Stimulated activated naive B cell treated with anti-CD40 and anti-IgM and Interleukin-4, amounts not matched to agents 10 μg/mL and 1 μg/mL and 100 μg/mL, for 72 hours (primary cell): ENCODE results near the gene TNKS1BP1.
A peak's percentile ranks its signal among the peaks of the same experiment; 100 is the strongest.
"Not testable (repeated sequence)": the region's sequence is repeated elsewhere in the genome, so short reads cannot be mapped to it uniquely, and the experiment has no call there.

Experiments used
- ATAC-seq, 2 donors: fragments of 150-1000 bp; cut with Tn5 transposase; replicated peaks; 2 replicates each; pipeline ENCODE4 v1.10.0; 2021; ENCODE audit warnings: moderate library complexity in 1 of 2
- DNase-seq: peaks from one replicate; pipeline ENCODE4 v3.0.0; 2021
- H3K27ac Mint-ChIP-seq: one replicate; pipeline ENCODE4 v1.8.0; 2022; ENCODE audit warnings: mild to moderate bottlenecking, mixed read lengths
- H3K27me3 Mint-ChIP-seq, 2 donors: one replicate each; pipeline ENCODE4 v1.8.0; 2022; ENCODE audit warnings: mixed read lengths in 2 of 2
- H3K36me3 Mint-ChIP-seq, 2 donors: one replicate each; pipeline ENCODE4 v1.8.0; 2022; ENCODE audit warnings: mixed read lengths in 2 of 2, mild to moderate bottlenecking in 1 of 2
- H3K4me1 Mint-ChIP-seq, 2 donors: one replicate each; pipeline ENCODE4 v1.8.0; 2022; ENCODE audit warnings: mixed read lengths in 2 of 2, mild to moderate bottlenecking in 1 of 2
- H3K4me3 Mint-ChIP-seq, 2 donors: one replicate each; pipeline ENCODE4 v1.8.0; 2022; ENCODE audit warnings: mild to moderate bottlenecking in 2 of 2, mixed read lengths in 2 of 2, moderate library complexity in 1 of 2
- H3K9me3 Mint-ChIP-seq, 2 donors: one replicate each; pipeline ENCODE4 v1.8.0; 2022; ENCODE audit warnings: mixed read lengths in 2 of 2, mild to moderate bottlenecking in 1 of 2

TNKS1BP1 gene

DNA sequence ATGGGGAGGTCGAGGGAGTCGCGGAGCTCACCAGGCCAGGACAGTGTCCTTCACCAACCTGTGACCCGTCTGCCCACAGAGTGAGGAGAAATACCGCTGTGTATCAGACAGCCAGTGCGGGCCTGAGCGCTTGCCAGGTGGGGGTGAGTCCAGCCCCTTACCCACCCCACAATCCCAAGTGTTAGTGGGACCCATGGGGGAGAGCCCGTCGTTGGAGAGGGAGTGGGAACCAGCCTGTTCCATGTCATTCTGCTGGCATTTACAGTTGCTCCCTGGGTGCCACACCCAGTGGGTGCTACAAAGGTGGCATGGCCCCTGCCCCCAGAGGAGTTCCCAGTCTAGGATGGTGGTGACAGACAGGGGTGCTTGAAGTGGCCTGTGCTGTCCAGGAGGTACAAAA is 22.6 kb upstream of the TNKS1BP1 start:
- H3K27ac Mint-ChIP-seq: peak overlapping the region; percentile 65
- peaks cover 3 to 5% of the 10 kb centered on the region in 2 donors for H3K36me3 Mint-ChIP-seq
- ATAC-seq: no peak
- H3K9me3 Mint-ChIP-seq: peaks cover 4 to 5% of the 10 kb centered on the region in 2 donors
- no peak for DNase-seq
- H3K27me3 Mint-ChIP-seq: peaks cover 0 to 22% of the 10 kb centered on the region in 2 donors
- H3K4me1 Mint-ChIP-seq: peaks cover 13 to 19% of the 10 kb centered on the region in 2 donors
- no peak overlapping the region for H3K4me3 Mint-ChIP-seq

DNA sequence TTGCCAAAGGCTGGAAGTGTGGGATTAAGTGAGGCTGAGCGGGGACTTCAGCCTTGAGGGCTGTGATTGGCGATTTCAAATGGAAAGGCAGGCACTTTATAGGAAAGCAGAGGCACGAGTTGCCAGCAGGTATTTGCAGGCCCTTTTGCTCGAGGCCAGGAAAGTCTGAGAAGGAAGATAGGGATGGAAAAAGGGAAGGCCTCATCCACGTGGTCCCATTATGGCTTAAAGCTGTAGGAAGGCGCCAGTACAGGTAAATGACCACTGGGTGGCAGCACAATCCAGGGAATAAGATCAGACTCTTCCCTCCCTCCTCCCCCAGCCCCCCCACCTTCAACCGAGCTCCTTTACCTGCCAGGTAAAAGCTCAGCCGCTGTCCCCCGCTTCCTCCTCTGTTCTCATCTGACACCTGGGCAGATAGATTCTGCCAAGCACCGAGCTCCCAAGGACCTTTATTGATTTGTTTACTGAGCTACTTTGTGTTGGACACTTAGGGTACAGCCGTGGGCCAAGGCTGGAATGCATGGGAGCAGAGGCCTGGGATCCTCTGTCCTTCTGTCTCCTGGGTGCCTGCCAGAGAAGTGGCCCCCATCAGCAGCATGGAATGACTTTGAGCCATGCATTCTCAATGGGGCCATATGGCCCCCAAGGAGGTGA is 20.9 kb upstream of the TNKS1BP1 start:
- Mint-ChIP-seq H3K9me3 (no peaks in the 10 kb centered on the region), H3K4me3 (no peak overlapping the region), H3K27me3 (peaks cover 0 to 20% of the 10 kb centered on the region in 2 donors), H3K4me1 (peaks cover 13 to 19% of the 10 kb centered on the region in 2 donors), H3K36me3 (no peaks in the 10 kb centered on the region), H3K27ac (no peak overlapping the region)
- peak; percentile 35 for DNase-seq
- peak; percentile 78 to 83 for ATAC-seq

DNA sequence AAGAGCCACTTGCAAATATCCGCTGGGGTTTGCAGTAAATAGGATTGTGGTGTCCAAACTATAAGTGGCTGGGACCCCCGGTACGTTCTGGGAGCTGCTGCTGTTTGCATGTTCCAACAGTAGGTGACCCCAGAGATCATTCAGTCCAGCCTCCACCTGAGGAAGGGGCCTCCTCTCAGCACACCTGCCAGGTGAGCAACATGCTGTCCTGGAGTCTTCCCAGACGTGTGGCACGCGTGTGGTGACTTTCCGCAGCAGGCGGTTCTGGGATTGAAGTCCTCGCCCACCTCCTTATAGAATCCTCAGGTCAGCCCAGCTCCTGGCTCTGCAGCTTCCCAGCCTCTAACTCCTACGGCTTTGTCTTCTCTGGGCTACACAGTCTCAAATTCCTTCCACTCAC is 20.1 kb upstream of the TNKS1BP1 start:
- no peaks in the 10 kb centered on the region for H3K9me3 Mint-ChIP-seq

DNA sequence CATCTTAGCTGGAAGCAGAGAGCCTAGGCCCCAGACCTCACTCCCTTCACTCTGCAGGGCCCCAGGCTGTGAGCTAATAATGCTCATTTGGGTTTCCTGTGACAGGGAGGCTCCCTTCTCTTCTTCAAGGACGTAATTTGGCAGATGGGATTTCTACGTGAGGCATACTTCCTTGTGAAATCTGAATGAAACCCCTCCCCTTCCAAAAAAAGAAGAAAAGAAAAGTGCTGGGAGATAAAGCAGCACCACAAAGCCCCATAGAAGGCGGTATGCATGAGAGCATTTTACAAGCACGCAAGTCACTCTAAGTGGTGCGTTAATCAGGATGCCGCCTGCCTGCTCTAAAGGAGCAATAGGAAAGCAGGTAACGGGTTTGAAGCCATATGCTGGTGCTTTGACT is 19.1 kb upstream of the TNKS1BP1 start:
- H3K27me3 Mint-ChIP-seq: peaks cover 0 to 20% of the 10 kb centered on the region in 2 donors
- H3K4me3 Mint-ChIP-seq: no peak overlapping the region
- no peaks in the 10 kb centered on the region for H3K9me3 Mint-ChIP-seq
- H3K4me1 Mint-ChIP-seq: peaks cover 9% of the 10 kb centered on the region in 2 donors
- DNase-seq (no peak), ATAC-seq (no peak)
- no peak overlapping the region for H3K27ac Mint-ChIP-seq
- H3K36me3 Mint-ChIP-seq: no peaks in the 10 kb centered on the region

More for the DNA sequence above, 20.1 kb upstream of the TNKS1BP1 start:
- ATAC-seq (no peak), DNase-seq (no peak)
- no peak overlapping the region for H3K4me3 Mint-ChIP-seq
- peaks cover 0 to 21% of the 10 kb centered on the region in 2 donors for H3K27me3 Mint-ChIP-seq
- no peaks in the 10 kb centered on the region for H3K36me3 Mint-ChIP-seq
- H3K4me1 Mint-ChIP-seq: peaks cover 11 to 12% of the 10 kb centered on the region in 2 donors
- H3K27ac Mint-ChIP-seq: no peak overlapping the region

DNA sequence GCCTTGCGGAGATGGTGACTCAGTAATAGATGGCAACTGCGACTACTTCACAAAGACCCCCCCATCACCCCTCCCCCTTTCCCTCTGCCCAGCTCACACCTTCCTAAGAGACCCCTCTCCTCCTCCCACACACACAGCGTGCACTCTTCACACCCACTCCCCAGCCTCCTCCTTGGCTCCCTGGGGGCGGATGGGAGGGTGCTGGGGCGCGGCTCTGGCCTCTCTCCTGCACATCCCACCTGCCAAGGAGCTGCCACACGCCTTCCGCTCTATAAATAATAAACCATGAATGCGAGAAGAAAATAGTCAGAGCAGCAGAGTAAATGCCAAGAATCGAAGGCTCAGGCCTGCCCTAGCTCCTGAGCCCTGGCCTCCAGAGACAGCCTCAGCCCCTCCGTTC is 17.9 kb upstream of the TNKS1BP1 start:
- DNase-seq: no peak
- H3K4me3 Mint-ChIP-seq: no peak overlapping the region
- H3K27me3 Mint-ChIP-seq: peaks cover 0 to 18% of the 10 kb centered on the region in 2 donors
- H3K36me3 Mint-ChIP-seq: no peaks in the 10 kb centered on the region
- H3K9me3 Mint-ChIP-seq: no peaks in the 10 kb centered on the region
- ATAC-seq: no peak
- peaks cover 8 to 9% of the 10 kb centered on the region in 2 donors for H3K4me1 Mint-ChIP-seq
- H3K27ac Mint-ChIP-seq: no peak overlapping the region

DNA sequence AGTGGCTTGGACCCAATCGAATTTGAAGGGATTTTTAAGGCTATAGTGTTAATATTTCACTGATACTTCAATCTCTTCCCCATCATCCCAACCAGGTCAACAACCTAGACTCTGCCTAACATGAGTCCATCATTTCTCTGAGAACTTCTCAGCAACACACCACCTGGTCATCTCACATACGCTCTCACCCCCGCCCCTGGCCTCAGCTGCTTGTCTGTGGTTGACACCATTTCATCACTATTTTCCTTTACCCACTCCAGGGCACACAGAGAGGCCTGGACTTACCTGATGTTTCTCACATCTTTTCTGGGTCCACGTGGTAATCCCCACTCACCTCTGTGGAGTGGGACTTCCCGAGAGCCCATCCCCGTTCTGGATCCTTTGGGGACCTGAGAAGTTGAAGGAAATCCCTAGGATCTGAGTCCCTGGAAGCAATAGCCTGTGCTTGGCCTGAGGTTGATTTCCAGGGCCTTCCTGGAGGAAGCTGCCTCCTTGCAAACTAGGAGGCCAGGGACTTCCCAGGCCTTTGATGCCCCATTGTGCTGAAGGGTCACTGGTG is 16.6 kb upstream of the TNKS1BP1 start:
- DNase-seq (no peak), ATAC-seq (no peak)
- peaks cover 0 to 15% of the 10 kb centered on the region in 2 donors for H3K27me3 Mint-ChIP-seq
- no peak overlapping the region for H3K4me3 Mint-ChIP-seq
- H3K9me3 Mint-ChIP-seq: no peaks in the 10 kb centered on the region
- no peak overlapping the region for H3K27ac Mint-ChIP-seq
- peaks cover 8 to 12% of the 10 kb centered on the region in 2 donors for H3K4me1 Mint-ChIP-seq
- H3K36me3 Mint-ChIP-seq: no peaks in the 10 kb centered on the region

DNA sequence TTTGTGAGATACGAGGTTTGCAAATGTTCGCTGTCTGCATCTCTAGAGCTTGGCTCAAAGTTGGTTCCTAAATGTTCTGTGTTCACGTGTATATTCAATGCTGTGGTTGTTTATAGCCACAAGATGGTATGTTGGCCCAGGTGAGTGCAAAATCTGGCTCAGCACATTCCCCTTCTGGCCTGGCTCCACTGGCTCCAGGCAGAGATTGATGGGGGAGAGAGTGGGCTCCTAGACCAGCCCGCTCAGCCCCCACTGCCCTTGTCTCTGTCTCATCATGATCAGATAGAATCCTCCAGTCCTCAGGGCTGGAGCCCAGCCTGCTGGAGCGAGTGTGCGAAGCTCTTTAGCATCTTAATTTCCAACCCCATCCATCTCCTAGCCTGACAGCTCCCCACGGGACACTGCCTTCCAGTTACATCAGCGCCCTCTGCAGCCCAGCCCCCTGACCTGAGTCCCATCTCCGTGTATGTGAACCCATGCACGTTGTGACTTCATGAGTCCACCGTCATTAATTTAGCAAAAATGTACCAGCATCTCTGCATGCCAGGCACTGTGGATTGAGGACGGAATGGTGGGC is 15.4 kb upstream of the TNKS1BP1 start:
- H3K27me3 Mint-ChIP-seq: peaks cover 0 to 15% of the 10 kb centered on the region in 2 donors
- peaks cover 6 to 11% of the 10 kb centered on the region in 2 donors for H3K4me1 Mint-ChIP-seq
- DNase-seq: no peak
- H3K27ac Mint-ChIP-seq: no peak overlapping the region
- no peak overlapping the region for H3K4me3 Mint-ChIP-seq
- H3K9me3 Mint-ChIP-seq: no peaks in the 10 kb centered on the region
- ATAC-seq: no peak
- no peaks in the 10 kb centered on the region for H3K36me3 Mint-ChIP-seq

DNA sequence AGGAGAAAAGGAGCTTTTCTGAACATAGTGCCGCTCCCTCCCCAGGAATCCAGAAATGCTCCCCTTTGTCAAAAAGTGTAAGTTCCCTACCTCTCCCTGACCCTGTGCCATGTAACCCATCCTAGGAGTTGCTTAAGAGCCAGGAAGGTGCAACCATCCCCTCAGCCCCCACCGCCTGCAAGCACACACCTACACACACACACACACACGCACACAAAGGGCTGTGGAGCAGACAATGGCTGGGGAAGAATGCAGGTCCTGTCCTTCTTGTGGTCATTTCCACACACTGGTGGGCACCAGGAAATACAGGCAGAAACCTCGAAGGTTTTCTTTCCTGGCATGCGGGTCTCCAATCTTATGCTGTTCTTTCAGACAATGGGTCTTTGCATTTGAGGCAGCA is 14.6 kb upstream of the TNKS1BP1 start:
- peaks cover 14 to 19% of the 10 kb centered on the region in 2 donors for H3K4me1 Mint-ChIP-seq
- H3K9me3 Mint-ChIP-seq: no peaks in the 10 kb centered on the region
- no peak overlapping the region for H3K27ac Mint-ChIP-seq
- no peak for ATAC-seq
- H3K27me3 Mint-ChIP-seq: peaks cover 0 to 15% of the 10 kb centered on the region in 2 donors
- DNase-seq: no peak
- H3K36me3 Mint-ChIP-seq: peaks cover 3 to 6% of the 10 kb centered on the region in 2 donors
- H3K4me3 Mint-ChIP-seq: no peak overlapping the region

DNA sequence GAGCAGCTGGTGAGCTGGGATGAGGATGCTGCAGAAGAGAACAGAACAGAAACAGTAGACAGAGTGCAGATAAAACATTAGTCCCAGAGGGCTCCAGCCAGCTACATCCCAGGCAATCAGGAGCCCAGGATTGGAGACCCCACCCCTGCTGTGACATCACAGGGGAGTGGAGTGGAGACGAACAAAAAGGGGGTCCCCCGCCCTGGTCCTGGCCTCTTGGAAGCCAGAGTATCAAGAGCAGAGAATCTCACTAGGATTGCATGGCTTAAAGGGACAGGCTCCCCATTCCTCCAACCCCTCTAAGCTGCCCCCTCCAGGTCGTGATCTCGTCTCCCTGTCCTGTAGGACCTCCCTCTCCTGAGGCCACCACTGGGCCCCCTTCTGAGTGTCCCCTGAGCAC is 13.4 kb upstream of the TNKS1BP1 start, which contains the start of gene P2RX3:
P2RX3 (plus strand) TSS at position 211 of the 400 bp plus-strand sequence. CDS start 199 bp downstream, outside the sequence.
- Mint-ChIP-seq H3K9me3 (no peaks in the 10 kb centered on the region), H3K27ac (peak within 1 kb of the TSS; percentile 3), H3K27me3 (peaks cover 0 to 15% of the 10 kb centered on the region in 2 donors), H3K4me3 (no peak within 1 kb of the TSS), H3K4me1 (peaks cover 21 to 26% of the 10 kb centered on the region in 2 donors), H3K36me3 (peaks cover 12 to 15% of the 10 kb centered on the region in 2 donors)
- ATAC-seq: no peak
- no peak for DNase-seq

DNA sequence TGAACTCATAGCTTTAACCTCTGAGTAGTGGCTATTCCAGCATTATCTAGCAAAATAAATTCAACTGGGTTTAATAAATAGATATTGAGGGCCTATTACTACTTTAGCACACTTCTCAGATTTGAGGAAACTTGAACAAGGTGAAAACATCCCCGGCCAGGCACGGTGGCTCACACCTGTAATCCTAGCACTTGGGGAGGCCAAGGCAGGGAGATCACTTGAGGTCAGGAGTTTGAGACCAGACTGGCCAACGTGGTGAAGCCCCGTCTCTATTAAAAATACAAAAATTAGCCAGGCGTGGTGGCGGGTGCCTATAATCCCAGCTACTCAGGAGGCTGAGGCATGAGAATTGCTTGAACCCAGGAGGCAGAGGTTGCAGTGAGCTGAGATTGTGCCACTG is 12.1 kb upstream of the TNKS1BP1 start:
- Mint-ChIP-seq H3K4me3 (peak overlapping the region in 1 of 2 donors; percentile 99), H3K4me1 (peaks cover 21 to 26% of the 10 kb centered on the region in 2 donors), H3K27ac (peak overlapping the region; percentile 100), H3K36me3 (peaks cover 13 to 26% of the 10 kb centered on the region in 2 donors), H3K27me3 (peaks cover 0 to 11% of the 10 kb centered on the region in 2 donors)
- not testable (repeated sequence) for H3K9me3 Mint-ChIP-seq, ATAC-seq, DNase-seq

DNA sequence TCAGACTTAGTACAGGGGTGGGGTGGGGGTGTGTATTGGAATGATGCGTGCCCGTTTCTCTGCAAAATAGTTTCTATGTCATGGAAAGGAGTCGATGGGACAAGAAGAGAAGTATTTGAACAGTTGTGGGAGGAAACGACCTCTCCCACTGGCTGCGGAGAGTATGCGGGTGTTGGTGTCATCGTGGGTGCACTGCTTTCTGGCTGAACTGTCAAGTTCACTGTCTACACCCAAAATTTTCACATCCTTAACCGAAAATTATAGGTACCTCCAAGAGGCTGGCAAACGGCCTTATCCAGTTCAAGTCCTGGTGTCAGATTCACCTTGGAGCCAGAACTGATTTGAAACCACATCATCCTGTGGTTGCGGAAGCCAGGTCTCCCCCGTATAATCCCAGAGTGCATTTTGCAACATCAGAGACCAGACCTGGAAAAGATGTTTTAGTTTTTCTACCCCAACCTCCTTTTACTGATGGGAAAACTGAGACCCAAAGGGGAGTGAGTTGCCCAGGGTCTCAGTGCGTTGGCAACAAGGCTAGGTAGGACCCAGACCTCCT is 11.4 kb upstream of the TNKS1BP1 start:
- Mint-ChIP-seq H3K4me3 (peak overlapping the region; percentile 93 to 99), H3K4me1 (peaks cover 24 to 26% of the 10 kb centered on the region in 2 donors), H3K9me3 (no peaks in the 10 kb centered on the region), H3K27ac (peak overlapping the region; percentile 100), H3K27me3 (peaks cover 0 to 11% of the 10 kb centered on the region in 2 donors), H3K36me3 (peaks cover 17 to 33% of the 10 kb centered on the region in 2 donors)
- DNase-seq (no peak), ATAC-seq (peak; percentile 15 to 18)

DNA sequence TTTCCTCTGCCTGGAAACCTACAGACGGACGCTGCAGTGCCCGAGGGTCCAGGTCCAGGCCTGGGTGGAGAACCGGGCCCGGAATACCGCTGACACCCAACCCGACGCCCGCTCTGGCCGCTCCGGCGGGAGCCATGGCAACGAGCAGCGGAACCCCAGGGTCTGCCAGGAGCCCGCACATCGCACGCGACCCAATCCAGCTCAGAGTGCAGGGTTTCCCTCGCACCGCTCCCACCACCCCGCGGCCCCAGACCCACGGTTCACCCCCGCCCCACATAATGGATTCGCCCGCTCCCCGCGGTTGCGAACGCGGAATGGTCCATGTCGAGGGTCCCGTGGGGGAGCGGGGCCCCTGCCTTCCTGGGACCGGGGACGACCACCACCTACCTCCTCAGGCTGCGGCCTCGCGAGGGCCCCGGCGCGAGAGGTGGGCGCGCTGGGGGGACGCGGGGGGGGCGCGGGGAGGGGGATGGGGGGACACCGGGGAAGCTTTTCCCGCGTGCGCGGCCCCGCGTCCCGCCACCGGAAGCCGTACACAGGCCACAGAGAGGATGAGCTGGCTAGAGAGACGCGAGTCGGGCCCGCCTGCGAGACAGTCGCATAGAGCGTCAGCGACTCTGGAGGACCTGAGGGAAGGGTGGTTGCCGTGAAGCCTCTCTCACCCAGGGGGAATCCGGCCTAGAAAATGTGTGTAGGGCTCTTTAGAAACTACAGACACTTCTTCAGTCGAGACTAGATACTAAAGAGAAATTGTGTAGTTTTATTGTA is 10.8 kb upstream of the TNKS1BP1 start, which contains the start of gene SSRP1:
SSRP1 (minus strand) TSS at position 550 of the 768 bp plus-strand sequence. CDS start 771 bp downstream, outside the sequence.
- Mint-ChIP-seq H3K4me3 (peak within 1 kb of the TSS; percentile 93 to 99), H3K27ac (peak within 1 kb of the TSS; percentile 100), H3K9me3 (no peaks in the 10 kb centered on the region), H3K36me3 (peaks cover 24 to 39% of the 10 kb centered on the region in 2 donors), H3K4me1 (peaks cover 30 to 31% of the 10 kb centered on the region in 2 donors), H3K27me3 (peaks cover 0 to 6% of the 10 kb centered on the region in 2 donors)
- DNase-seq (peak; percentile 82), ATAC-seq (peak; percentile 99)

DNA sequence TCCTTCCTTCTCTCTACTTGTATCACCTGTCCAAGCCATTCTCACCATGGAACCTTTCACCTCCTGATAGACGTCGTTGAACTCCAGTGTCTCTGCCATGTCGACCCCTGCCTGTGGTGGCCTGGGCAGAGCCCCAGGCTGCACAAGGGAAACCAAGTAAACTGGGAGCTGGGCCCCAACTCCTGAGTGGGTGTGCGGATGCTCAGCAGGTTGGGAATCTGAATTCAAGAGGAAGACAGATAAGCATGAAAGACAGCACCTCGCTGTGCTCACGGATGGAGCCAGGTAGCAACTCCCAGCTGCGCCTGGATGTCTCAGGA is 10.2 kb upstream of the TNKS1BP1 start:
- Mint-ChIP-seq H3K36me3 (peaks cover 29 to 45% of the 10 kb centered on the region in 2 donors), H3K4me3 (peak overlapping the region; percentile 93 to 99), H3K27ac (peak overlapping the region; percentile 100), H3K27me3 (peaks cover 0 to 1% of the 10 kb centered on the region in 2 donors), H3K4me1 (peaks cover 36% of the 10 kb centered on the region in 2 donors), H3K9me3 (no peaks in the 10 kb centered on the region)
- DNase-seq (no peak), ATAC-seq (no peak)
